Spinal cord (tissue), 10 donors: Measurements from ENCODE around the gene NKX2-2. TPM values are rescaled to one million over a fixed set of nuclear protein-coding genes. Genes with fewer than 3 reads are reported as not detected.
A peak's percentile ranks its signal among the peaks of the same experiment; 100 is the strongest.

Source experiments
- DNase-seq, 6 donors: peaks; one replicate each; pipeline versions ENCODE4 v3.0.0 to v3.0.0-alpha.2; 2013 to 2015; ENCODE audit warnings: low spot score in 6 of 6, low read depth in 4 of 6
- H3K27ac ChIP-seq: one replicate; pipeline ENCODE4 v1.5.1; 2013; ENCODE audit warnings: low read depth, low read length, control low read depth
- H3K27me3 ChIP-seq: one replicate; pipeline ENCODE4 v1.6.1; 2013; ENCODE audit warnings: low read length; ENCODE audit not compliant: control insufficient read depth, insufficient read depth
- H3K36me3 ChIP-seq: one replicate; pipeline ENCODE4 v1.6.1; 2013; ENCODE audit warnings: low read length; ENCODE audit not compliant: control insufficient read depth, insufficient read depth
- H3K4me1 ChIP-seq: one replicate; pipeline ENCODE4 v1.6.1; 2013; ENCODE audit warnings: low read length; ENCODE audit not compliant: control insufficient read depth, insufficient read depth
- H3K4me3 ChIP-seq: one replicate; pipeline ENCODE4 v1.5.1; 2013; ENCODE audit warnings: low read depth, low read length, control low read depth
- H3K9me3 ChIP-seq: one replicate; pipeline ENCODE4 v1.6.1; 2013; ENCODE audit warnings: low read length; ENCODE audit not compliant: control insufficient read depth, insufficient read depth
- WGBS: methylation state at CpG from one replicate; pipeline ENCODE4 v1.1.5; 2013; ENCODE audit warnings: missing lambda C conversion rate; ENCODE audit not compliant: insufficient coverage; 5-methylcytosine and 5-hydroxymethylcytosine counted together
- polyA plus RNA-seq, 2 donors: library from polyadenylated mRNA; unstranded; fragments of 120-200 nt; gene quantifications; one replicate each; pipeline ENCODE4 v1.2.1, GENCODE V29; 2013; ENCODE audit not compliant: insufficient read length in 2 of 2
- total RNA-seq, 2 donors: library from RNA; depleted of rRNA in 1 of 2; stranded (reverse); fragments of 120-200 nt in 1 of 2; fragments of >200 nt in 1 of 2; gene quantifications; one replicate each; pipeline versions ENCODE4 v1.2.3 to v1.2.4, GENCODE V29; 2013 to 2014
- donor health status: healthy.

The NKX2-2 gene
- total and polyA plus RNA-seq, 4 donors = 3.0 to 52.9 (median 22.2) TPM

DNA sequence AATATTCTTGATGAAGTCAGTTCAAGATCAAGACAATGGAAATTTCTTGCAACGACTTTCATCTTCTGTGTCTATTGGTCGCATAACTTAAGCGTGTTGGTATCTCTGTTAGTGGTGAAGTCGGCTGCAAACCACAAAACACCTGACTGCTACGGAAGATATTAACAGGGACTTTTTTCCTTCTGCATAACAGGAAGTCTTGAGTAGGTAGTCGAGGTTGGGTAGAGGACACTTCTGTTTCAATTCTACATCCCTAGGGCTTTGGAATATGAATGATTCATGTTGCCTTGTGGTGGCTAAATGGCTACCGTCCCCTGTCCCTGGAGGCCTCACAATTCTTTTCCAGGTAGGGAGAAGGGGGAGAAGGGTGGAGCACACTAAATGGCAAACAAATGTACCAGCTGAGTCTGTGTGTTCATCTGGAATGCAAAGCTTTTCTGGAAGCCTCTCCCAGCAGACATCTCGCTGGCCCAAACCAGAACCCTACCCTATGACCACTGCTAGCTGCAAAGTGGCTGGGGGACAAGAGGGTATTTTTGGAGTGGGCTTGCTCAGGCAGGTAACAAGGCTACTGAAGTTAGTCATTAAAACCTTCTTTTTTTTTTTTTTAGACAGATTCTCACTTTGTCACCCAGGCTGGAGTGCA is 34.6 kb upstream of the NKX2-2 start:
- Histone ChIP-seq H3K4me1 (no peaks in the 10 kb centered on the region), H3K36me3 (no peaks in the 10 kb centered on the region), H3K9me3 (no peaks in the 10 kb centered on the region), H3K4me3 (no peak overlapping the region), H3K27me3 (peaks cover 2% of the 10 kb centered on the region), H3K27ac (no peak overlapping the region)
- WGBS = 64% methylated on average over 4 of the region's 8 CpGs
- no peak for DNase-seq

DNA sequence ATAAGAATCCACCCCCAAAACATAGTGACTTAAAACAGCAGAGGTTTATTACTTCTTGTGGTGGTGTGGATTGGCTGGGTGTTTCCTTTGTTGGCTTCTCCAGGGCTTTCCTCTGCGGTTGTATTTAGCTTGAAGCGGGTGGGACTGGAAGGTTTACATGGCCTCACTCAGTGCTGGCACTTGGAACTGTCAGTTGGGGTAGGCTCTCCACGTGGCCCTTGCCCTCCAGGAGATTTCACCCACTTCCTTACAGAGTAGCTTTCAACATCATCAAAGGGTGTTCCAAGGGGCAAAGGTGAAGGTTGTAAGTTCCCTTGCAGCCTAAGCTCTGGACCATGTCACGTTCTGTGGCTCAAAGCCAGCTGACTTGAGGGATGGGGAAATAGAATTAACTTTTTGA is 32.5 kb upstream of the NKX2-2 start:
- WGBS = no CpG with 5 or more reads among the region's 4 CpGs
- Histone ChIP-seq H3K9me3 (no peaks in the 10 kb centered on the region), H3K36me3 (no peaks in the 10 kb centered on the region), H3K4me3 (no peak overlapping the region), H3K27ac (no peak overlapping the region), H3K4me1 (no peaks in the 10 kb centered on the region), H3K27me3 (peaks cover 2% of the 10 kb centered on the region)
- DNase-seq = no peak

DNA sequence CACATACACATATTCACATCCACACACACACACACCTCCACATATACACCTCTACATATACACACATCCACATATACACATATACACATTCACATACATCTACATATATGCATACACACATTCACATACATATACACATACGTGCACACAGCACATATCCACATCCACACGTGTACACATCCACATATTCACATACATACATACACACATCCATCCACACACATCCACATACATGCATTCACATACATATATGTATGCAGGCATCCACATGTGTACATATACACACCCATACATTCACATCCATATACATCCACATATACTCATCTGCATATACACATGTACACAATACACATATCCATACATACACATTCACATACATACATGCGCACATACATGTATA is 25.6 kb upstream of the NKX2-2 start:
- no peaks in the 10 kb centered on the region for H3K36me3 ChIP-seq
- H3K27ac ChIP-seq = no peak overlapping the region
- no peak for DNase-seq
- no peak overlapping the region for H3K4me3 ChIP-seq
- no peaks in the 10 kb centered on the region for H3K9me3 ChIP-seq
- H3K27me3 ChIP-seq = peaks cover 4% of the 10 kb centered on the region
- 73% methylated on average over 2 of the region's 3 CpGs for WGBS
- H3K4me1 ChIP-seq = no peaks in the 10 kb centered on the region

DNA sequence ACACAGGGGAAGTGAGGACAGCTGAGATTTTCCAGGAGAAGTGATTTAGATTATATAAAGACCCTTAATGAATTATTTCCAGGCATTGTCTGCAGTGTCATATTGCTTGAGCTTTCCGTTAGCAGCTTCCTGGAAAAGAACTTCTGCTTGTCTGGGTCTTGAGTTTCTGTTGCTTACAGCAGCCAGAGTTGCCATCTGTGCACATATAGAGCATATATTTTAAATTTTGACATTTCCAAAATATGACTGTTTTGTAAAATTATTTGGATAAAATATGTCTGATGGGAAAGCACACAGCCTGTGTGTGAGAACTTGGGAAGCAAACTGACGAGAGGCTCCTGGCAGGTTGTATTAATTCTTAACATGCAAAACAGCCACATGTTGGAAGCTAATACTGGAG is 21.0 kb upstream of the NKX2-2 start:
- 59% methylated on average over 2 of the region's 2 CpGs for WGBS
- Histone ChIP-seq H3K4me1 (no peaks in the 10 kb centered on the region), H3K27me3 (peaks cover 7% of the 10 kb centered on the region), H3K27ac (no peak overlapping the region), H3K9me3 (no peaks in the 10 kb centered on the region), H3K4me3 (no peak overlapping the region), H3K36me3 (no peaks in the 10 kb centered on the region)
- peak in 1 of 6 donors; percentile 56 for DNase-seq

DNA sequence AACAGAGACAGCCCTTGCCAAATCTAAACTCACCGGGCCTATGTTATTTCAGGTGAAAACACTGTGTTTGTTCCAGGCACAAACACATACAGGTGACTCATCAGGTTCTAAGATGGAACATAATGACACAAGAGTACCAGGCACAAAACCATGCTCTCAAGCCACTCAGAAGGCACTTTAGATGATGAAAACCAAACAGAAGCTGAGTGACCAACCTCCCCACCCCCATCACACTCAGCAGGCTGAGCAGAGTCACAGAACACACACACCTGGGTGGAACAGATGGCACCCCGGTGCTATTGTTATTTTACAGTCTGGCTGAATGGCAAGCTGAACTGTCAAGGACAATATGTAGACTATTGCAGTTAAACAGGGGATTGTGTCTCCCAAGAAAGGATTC is 20.6 kb upstream of the NKX2-2 start:
- no peaks in the 10 kb centered on the region for H3K36me3 ChIP-seq
- 100% methylated on average over 1 of the region's 2 CpGs for WGBS
- no peak for DNase-seq
- no peak overlapping the region for H3K27ac ChIP-seq
- H3K27me3 ChIP-seq = peaks cover 7% of the 10 kb centered on the region
- no peak overlapping the region for H3K4me3 ChIP-seq
- no peaks in the 10 kb centered on the region for H3K4me1 ChIP-seq
- H3K9me3 ChIP-seq = no peaks in the 10 kb centered on the region

DNA sequence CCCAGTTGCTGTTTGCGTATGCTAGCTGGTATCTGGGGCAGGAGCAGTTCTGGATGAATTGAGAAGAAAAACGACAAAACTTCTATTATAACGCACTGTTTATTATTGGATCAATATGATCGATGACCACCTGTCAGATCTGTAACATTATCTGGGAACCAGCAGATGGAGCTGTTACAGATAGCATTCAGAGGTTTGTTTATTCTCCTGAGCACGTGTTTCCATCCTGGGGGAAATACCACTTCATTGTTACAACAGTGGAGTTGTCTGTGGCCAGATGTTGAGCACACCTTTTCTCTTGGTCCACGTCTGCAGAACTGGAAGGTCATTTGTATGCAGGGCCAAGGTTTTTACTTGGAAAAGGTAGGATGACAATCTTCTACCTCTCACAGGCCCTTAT is 16.0 kb upstream of the NKX2-2 start:
- 43% methylated on average over 2 of the region's 6 CpGs for WGBS
- Histone ChIP-seq H3K36me3 (no peaks in the 10 kb centered on the region), H3K4me1 (no peaks in the 10 kb centered on the region), H3K27me3 (peaks cover 29% of the 10 kb centered on the region), H3K4me3 (no peak overlapping the region), H3K27ac (no peak overlapping the region), H3K9me3 (no peaks in the 10 kb centered on the region)
- peak in 1 of 6 donors; percentile 35 for DNase-seq

DNA sequence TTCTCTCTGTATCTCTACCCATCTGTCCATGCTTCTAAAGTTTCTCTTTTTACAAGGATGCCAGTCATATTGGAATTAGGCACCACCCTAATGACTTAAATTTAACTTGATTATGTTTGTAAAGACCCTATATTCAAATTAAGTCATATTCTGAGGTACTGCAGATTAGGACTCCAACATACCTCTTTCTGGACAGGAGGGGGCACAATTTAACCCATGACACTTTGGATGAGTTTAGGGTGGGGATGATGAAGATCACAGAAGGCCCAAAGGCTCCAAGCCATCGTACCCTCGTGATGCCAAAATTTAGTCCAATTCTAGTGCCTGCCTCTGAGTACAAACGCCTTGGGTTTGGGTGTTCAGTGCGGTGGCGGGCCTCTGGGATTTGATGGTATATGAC is 15.0 kb upstream of the NKX2-2 start:
- Histone ChIP-seq H3K4me1 (no peaks in the 10 kb centered on the region), H3K27ac (no peak overlapping the region), H3K27me3 (peaks cover 39% of the 10 kb centered on the region), H3K4me3 (no peak overlapping the region), H3K36me3 (no peaks in the 10 kb centered on the region), H3K9me3 (no peaks in the 10 kb centered on the region)
- WGBS = 87% methylated on average over 2 of the region's 5 CpGs
- no peak for DNase-seq

DNA sequence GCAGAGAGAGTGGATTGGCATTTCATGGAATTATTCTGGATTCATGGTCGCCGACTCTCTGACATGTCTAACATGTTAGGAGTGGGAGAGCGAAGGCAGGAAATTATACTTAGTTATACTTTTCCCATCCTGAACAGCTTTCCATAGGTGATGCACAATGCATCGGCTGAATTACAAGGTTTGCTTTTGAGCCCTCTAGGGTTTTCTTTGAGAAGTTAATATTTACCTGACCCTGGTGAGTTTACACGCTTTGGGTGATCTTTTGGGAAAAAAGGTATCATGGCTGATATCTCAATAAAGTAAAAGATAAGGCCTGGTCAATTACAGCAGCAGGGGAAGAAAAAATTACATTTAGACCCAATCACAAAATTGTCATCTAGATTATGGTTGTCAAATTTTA is 14.0 kb upstream of the NKX2-2 start:
- no peak overlapping the region for H3K4me3 ChIP-seq
- H3K27ac ChIP-seq = no peak overlapping the region
- no peaks in the 10 kb centered on the region for H3K9me3 ChIP-seq
- WGBS = no CpG with 5 or more reads among the region's 5 CpGs
- H3K27me3 ChIP-seq = peaks cover 48% of the 10 kb centered on the region
- no peak for DNase-seq
- H3K36me3 ChIP-seq = no peaks in the 10 kb centered on the region
- peaks cover 3% of the 10 kb centered on the region for H3K4me1 ChIP-seq

DNA sequence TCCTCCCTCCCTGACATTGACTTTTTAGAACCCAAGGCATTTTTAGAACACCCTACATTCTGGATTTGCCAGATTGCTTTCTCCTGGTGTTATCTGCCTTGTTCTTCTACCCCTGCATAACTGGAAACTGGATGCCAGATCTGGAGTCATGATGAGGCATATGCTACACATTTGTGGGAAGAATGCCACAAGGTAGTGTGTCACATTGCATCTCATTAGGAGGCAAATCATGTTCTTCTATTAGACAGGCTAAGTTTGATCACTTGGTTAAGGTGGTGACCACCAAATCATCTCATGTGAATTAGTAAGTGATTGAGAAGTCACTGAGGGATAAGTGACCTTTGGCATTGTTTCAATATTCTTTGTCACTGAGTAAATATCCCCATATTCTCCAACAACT is 12.9 kb upstream of the NKX2-2 start:
- no peak for DNase-seq

DNA sequence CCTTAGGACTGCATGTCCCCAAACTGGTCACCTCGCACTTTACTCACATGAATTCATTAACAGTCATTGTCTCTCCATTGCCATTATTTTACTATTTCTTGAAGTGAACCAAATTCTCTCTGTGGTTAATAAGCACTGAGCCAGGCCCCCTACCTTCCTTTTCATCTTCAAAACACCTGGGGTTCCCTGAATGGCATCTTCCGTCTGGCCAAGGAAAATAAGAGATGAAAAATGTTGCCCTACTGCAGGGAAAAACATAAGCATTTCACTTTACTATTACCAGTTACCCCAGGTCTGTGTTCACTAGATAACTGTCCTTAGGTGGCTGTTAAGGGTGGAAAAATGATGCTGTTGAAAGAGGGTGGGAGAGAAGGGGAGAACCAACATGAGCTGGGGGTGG is 10.0 kb upstream of the NKX2-2 start:
- 14% methylated on average over 1 of the region's 2 CpGs for WGBS
- Histone ChIP-seq H3K9me3 (no peaks in the 10 kb centered on the region), H3K4me1 (peaks cover 18% of the 10 kb centered on the region), H3K27ac (no peak overlapping the region), H3K36me3 (no peaks in the 10 kb centered on the region), H3K27me3 (peaks cover 82% of the 10 kb centered on the region), H3K4me3 (no peak overlapping the region)
- DNase-seq = no peak

More for the DNA sequence above, 12.9 kb upstream of the NKX2-2 start:
- H3K4me1 ChIP-seq = peaks cover 11% of the 10 kb centered on the region
- no peak overlapping the region for H3K4me3 ChIP-seq
- no peak overlapping the region for H3K27ac ChIP-seq
- H3K27me3 ChIP-seq = peaks cover 57% of the 10 kb centered on the region
- no peaks in the 10 kb centered on the region for H3K9me3 ChIP-seq
- no peaks in the 10 kb centered on the region for H3K36me3 ChIP-seq
